WI38 (cell line): ENCODE data around the gene RPL38.

ENCODE experiments used
- H3K4me3 ChIP-seq: 2 replicates; pipeline ENCODE4 v1.5.1; 2011; ENCODE audit warnings: low read depth, mild to moderate bottlenecking, control low read depth, low read length
- CTCF ChIP-seq: IDR thresholded peaks from 2 replicates; pipeline ENCODE4 v1.5.1; 2012; ENCODE audit warnings: low read depth, mild to moderate bottlenecking, control low read depth, low read length

The RPL38 gene

DNA sequence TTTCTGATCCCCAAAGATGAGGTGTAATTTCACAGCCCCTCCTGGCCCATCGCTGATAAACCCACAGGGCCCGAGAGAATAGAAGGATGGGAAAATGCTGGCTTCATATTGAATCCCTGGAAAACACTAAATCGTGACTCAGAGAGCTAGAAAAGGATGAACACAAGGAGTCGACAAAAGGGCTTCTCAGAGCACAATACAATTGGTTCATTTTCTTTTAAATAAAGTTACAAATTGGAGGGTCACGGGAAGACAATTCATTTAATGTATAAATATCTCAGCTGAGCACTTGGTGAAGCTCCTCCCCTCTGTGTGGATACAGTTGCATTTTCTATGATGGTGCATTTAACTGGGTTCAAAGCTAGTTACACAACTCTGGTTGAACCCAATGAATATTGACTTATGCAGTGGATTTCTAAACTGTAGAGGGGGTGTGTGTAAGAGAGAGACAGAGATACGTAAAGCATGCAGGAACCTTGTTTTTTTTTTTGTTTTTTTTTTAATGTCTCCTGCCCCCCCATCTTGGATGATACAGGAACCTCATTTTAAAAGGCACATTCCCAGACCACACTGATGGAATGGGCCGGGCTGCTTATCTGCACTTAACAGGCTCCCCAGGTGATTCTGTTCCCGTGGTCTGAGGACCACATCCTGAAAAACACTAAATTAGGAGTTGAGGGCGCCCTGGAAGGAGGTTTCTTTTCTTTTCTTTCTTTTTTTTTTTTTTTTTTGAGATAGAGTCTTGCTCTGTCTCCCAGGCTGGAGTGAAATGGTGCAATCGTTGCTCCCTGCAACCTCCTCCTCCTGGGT lies 24.0 kb downstream of the RPL38 start:
- no peak for TF ChIP-seq CTCF
- H3K4me3 ChIP-seq = no peak overlapping the region

DNA sequence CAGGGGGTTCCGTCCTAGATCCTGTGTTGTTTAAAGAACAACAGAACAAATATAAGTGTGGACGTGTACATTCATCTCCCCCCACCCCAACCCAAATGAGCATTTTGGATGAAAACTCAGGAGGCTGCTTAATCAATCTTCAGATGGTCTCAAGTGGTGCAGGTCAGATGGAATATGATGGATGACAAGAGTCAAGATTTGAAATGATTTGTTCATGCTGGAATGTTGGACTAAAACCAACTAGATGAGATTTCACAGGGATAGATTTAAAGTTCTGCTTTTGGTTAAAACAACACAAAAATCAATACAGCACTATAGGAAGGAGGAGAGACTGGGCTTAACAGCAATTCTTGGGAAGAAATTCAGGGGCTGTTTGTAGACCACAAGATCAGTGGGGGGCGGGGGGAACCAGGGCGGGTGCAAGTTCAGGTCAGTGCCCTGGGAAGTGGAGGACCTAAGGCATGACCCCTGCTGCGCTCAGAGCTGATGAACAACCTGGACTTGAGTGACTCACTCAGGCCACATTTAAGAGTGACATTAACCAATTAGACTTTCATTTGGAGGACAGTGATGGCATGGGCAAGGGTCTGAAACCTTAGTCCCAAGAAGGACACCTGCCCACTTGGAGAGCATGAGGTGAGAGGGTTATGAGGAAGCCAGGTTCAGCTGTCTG lies 25.0 kb downstream of the RPL38 start:
- no peak overlapping the region for H3K4me3 ChIP-seq
- no peak for TF ChIP-seq CTCF

DNA sequence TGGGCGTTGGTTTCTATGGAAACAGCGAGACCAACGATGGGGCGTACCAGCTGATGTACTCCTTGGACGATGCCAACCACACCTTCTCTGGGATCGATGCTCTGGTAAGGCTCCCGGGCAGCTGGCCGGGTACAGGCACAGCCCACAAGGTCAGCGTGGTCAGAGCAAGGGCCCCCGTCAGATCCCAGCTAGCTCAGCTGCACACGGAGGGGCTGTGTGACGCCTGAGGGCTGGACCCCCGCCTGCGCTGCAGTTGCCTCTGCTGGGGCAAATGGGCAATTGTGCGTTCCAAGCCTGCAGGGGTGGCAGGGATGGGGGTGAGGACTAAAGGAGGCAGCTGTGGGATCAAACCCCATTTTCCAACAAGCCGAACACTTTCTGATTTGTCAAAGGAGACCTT lies 27.4 kb downstream of the RPL38 start:
- H3K4me3 ChIP-seq = no peak overlapping the region
- no peak for TF ChIP-seq CTCF

GRCh38 chr17:74231928-74232907 lies 28.7 kb downstream of the RPL38 start:
- no peak overlapping the region for H3K4me3 ChIP-seq
- TF ChIP-seq CTCF = no peak

DNA sequence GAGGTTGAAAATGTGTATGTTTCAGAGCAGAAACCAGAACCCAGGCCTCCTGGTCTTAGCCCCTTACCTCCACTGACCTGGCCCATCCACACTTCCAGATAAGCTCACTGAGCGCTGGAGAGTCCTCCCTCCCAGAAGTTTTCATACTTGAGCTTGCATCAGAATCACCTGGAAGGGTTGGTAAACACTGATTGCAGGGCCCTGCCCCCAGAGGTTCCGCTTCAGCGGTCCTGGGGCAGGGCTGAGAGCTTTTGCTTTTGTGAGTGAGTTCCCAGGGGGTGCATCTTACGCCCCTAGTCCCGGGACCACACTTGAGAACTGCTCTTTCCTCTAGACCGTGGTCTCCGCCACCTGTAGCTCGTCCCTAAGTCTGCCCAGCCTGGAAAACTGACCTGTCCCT lies 30.5 kb downstream of the RPL38 start:
- no peak overlapping the region for H3K4me3 ChIP-seq
- no peak for TF ChIP-seq CTCF

- no peak overlapping the region for H3K4me3 ChIP-seq
- no peak for TF ChIP-seq CTCF
These were observed 31.0 kb downstream of the RPL38 start for GRCh38 chr17:74234486-74234885.
